GM21381 (cell line): Measurements from ENCODE around the gene BECN2.

Experiments
- ATAC-seq: cut with Tn5 transposase; IDR thresholded peaks from one replicate; pipeline ENCODE4 v1.9.1; 2021; ENCODE audit warnings: mild to moderate bottlenecking, moderate library complexity; ENCODE audit not compliant: unreplicated experiment

Gene BECN2, protein sequence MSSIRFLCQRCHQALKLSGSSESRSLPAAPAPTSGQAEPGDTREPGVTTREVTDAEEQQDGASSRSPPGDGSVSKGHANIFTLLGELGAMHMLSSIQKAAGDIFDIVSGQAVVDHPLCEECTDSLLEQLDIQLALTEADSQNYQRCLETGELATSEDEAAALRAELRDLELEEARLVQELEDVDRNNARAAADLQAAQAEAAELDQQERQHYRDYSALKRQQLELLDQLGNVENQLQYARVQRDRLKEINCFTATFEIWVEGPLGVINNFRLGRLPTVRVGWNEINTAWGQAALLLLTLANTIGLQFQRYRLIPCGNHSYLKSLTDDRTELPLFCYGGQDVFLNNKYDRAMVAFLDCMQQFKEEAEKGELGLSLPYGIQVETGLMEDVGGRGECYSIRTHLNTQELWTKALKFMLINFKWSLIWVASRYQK

DNA sequence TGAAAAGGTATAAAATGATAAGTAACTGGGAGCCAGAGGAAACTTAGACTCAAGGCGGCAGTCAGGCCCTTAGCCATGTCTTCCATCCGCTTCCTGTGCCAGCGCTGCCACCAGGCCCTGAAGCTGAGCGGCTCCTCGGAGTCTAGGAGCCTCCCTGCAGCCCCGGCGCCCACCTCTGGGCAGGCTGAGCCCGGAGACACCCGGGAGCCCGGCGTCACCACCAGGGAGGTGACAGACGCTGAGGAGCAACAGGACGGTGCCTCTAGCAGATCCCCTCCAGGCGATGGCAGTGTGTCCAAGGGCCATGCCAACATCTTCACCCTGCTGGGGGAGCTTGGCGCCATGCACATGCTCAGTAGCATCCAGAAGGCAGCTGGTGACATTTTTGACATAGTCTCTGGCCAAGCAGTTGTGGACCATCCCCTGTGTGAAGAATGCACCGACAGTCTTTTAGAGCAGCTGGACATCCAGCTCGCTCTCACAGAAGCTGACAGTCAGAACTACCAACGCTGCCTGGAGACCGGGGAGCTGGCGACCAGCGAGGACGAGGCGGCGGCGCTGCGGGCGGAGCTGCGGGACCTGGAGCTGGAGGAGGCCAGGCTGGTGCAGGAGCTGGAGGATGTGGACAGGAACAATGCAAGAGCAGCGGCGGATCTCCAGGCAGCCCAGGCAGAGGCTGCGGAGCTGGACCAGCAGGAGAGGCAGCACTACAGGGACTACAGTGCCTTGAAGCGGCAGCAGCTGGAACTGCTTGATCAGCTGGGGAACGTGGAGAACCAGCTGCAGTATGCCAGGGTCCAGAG, at the start of gene BECN2:
TSS of gene BECN2 (plus strand) at position 76 of the 803 bp plus-strand sequence. CDS start at position 76, 0 bp downstream.
- no peak for ATAC-seq

DNA sequence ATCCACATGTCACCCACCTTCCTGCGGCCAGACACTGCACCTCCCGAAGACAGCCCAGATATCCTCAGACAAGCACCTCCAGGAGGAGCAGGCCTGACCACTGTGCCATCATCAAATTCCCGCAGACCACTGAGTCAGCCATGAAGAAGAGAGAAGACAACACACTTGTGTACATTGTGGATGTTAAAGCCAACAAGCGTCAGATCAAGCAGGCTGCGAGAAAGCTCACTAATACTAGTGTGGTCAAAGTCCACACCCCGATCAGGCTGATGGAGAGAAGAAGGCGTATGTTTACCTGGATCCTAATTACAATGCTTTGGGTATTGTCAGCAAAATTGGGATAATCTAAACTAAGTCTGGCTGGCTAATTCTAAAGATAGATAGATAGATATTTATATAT, 41.4 kb upstream of the BECN2 start:
- no peak for ATAC-seq

DNA sequence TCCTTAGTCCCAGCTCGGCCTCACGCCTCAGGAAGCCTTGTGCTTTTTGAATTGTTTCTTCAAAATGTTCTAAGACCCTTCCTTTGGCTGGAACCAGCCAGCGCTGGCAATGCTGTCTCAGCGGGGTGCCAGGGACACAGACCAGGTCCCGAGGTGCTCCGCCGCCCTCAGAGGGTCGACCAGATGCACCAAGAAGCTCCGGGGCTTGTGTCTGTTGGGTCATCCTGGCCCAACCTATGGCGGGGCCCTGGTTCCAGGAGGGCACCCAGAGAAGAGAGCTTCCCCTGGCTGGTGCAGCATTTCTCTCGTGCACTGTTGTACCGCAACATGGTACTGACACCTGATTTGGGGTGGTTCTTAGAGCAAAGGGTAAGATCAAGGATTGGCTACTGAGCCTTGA, 40.1 kb upstream of the BECN2 start:
- ATAC-seq, result no peak

DNA sequence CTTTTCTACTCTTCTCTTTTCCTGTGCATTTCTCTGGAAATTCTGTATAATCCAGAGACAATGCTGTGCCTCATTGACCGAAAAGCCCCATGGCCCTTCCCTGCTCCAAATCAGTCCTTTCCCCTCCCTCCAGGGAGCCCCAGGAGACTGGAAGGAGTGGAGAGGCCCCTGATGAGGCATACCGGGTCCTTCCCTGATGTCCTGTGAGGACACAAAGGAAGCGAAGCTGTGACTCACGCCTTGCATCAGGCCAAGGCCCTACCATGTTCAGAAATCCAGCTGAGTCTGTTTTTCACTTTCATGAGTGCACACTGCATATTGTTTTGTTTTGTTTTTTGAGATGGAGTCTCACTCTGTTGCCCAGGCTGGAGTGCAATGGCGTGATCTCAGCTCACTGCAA, 38.7 kb upstream of the BECN2 start:
- ATAC-seq, result no peak

DNA sequence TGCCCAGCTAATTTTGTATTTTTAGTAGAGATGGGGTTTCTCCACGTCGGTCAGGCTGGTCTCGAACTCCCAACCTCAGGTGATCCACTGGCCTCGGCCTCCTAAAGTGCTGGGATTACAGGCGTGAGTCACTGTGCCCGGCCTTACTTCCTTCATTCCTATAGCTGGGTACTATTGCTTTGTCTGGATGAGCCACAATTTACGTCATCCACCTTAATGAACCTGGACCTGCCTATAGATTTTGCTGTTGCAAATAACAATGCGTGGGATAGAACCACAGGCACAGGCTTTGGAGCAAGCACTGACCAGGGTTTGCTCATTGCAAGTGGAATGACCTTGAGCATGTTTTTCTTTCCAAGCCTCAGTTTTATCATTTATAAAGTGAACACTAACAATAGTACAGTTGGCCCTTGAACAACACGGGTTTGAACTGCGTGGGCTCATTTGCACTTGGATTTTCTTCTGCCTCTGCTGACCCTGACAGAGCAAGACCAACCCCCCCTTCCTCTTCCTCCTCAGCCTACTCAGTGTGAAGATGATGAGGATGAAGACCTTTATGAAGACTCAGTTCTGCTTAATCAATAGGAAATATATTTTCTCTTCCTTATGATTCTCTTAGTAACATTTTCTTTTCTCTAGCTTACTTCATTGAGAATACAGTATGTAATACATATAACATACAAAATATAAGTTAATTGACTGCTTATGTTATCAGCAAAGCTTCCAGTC, 33.3 kb upstream of the BECN2 start:
- ATAC-seq, result no peak

DNA sequence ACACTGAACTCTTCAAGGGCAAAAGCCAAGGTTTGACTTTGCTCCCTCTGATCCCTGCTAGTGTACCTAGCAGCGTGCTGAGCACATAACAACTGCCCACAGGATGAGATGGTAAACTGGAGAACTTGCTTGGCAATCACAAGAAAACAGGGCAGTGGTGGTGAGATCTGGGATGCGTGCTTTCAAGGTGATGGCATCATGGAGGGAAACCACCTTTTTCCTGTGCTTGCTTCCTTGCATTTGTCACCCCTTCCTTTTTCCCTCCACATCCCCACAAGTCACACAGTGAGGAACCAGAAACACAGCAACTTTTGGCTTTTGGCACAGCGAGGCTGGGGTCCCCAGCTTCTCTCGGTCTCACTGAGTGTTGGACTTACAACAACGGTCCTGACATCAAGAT, 31.4 kb upstream of the BECN2 start:
- no peak for ATAC-seq

DNA sequence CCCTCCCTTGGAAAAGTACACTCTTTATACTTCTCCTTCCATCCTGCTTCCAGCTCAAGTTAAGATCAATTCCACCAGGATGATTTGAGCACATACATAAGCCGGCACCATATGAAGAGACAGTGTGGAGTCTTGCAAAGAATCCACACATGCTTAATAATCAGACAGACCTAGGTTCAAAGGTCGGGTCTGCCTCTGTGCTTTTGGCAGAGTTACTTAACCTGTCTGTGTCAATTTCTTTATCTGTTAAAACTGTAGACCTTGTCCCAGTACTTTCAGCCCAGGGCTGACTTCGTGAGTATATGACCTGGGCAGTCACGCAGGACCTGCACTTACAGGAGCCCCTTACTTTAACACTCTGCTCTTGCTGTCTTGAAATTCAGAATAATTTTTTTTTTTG, 30.2 kb upstream of the BECN2 start:
- no peak for ATAC-seq

DNA sequence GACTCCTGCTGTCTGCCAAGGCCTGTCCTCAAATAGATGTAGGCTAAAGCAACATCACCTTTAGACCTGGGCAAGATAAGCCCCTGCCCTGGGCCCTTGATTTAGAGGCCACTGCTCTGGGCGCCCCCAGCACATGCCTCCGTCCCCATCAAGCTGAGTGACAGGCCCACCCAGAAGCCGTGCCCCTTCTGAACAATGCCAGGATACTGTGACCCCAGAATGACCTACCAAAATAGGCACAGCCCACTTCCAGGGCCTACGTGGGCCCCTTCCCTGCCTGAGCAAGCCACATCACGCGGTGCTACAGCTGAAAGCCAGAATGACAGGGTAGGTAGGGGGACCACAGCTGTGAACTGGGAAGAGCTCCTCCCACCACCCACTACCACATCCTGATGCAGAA, 24.7 kb upstream of the BECN2 start:
- no peak for ATAC-seq

DNA sequence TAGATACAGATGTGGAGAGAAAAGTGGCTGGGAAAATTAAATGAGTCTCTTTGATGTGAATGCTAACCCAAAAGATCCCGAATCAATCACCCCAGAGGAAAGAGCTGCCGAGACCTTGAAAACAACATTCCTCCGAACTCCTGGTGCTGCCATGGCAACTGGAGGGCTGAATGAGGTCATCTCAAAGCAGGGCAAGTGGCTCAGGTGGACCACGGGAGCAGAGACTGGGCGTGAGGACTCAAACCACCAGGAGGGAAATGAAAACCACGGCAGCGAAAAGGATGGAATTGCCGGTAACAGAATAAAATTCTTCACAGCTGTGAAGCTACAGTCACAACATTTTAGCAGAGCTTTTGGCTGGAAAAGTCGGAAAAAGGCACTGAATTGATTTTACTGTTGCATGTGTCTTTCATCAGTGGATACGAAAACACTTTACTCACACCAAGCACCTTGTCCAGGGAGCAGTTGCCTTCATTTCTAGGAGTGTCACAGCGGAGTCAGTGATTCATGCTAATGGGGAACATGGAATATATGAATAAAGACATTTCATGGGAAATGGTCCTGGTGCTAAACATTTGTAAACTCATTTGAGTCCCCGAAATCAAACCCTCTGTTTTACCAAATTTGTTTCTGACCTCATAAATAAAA, 23.2 kb upstream of the BECN2 start:
- no peak for ATAC-seq

DNA sequence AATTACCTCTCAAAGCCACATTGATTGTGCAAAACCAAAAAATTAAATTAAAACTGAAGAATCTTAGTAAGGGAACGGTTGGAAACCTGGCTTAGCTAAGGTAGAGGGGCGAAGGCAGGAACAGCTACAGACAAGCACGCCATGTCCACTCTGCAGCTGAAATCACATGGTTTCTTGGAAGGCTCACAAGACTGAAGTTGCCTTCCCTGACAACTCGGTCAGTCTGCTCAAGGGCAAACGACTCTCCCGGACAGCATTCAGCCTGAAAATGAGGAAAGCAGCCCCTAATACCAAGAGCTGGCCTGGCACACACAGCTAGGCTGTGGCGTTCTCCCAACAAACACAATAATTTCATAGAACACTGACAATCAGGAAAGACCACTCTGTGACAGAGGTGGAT, 22.7 kb upstream of the BECN2 start:
- no peak for ATAC-seq

DNA sequence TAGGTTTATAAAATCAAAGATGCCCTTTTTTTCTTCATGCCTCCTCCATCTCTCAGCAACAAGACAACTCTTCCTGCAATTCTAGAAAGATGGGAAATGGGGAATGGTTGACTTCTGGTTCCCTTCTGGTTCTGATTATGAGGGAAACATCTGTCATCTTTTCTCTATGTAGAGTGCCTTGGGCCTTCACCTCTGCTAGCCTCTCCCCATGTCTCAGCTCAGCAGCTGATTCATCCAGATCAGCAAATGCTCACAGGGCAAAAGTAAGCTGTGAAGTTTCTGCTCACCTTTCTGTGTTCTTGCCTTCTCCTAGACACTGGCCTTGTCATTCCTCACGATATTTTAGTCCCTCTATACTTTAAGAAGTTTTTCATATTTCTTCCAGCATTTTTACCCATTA, 17.8 kb upstream of the BECN2 start:
- no peak for ATAC-seq

DNA sequence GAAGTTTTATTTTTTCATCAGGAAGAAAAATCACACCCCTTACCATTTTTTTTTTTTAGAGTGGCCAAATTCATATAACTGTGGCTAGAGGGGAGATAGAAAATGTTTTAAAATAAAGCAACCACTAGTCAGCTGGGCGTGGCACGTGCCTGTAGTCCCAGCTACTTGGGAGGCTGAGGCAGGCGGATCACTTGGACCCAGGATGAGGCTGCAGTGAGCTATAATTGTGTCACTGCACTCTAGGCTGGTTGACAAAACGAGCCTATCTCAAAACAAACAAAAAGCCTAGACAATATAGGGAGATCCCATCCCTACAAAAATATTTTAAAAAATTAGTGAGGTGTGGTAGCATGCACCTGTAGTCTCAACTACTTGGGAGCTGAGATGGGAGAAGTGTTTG, 14.8 kb upstream of the BECN2 start:
- no peak for ATAC-seq

DNA sequence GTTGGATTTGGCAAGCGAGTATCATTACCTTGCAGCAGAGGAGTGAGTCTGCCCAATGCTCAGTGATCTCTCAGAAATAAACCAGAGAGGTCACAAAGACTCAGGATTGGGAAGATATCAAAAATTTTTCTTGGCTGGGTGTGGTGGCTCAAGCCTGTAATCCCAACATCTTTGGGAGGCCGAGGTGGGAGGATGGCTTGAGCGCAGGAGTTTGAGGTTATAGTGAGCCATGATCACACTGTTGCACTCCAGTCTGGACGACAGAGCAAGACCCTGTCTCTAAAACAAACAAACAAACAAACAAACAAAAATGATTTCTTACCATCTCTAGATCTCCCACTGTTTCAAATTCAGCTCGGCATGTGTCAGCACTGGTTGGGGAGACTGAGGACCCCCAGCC, 13.3 kb upstream of the BECN2 start:
- no peak for ATAC-seq

DNA sequence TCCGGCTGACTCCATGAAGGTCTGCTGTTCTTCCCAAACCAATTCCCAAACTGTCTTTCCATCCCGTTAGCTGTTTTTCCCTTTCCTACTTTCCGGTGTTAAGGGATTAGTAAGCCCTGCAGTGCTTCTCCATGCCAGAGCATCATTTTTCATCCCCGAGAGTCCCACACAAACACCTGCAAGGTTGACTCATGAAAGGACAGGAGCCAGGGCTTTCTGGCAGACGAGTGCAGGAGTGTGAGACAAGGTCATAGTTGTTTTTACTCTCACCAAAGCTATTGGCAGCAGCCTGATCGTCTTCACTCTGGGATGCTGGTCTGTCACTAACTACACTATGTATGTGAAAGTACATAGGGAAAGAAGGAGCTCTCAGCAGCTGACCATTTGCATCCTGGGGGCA, 10.2 kb upstream of the BECN2 start:
- no peak for ATAC-seq

DNA sequence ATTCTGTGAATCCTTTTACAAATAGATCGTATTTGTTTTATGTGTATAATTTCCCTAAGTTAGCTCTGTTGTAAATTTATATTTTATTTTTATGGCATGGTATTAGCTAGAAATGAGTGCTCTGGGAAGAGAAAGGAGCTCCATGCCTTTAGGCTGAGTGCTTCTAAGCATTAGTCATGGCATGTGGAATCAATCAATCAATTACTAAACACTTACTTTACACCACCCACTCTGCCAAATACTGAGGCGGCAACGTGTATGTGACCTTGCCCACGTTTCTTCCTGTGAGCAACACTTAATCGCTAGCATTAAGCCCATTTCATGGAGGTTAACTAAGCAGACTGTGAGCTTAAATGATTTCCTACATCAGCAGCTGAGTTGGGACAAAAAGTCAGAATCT, 7.2 kb upstream of the BECN2 start:
- no peak for ATAC-seq

DNA sequence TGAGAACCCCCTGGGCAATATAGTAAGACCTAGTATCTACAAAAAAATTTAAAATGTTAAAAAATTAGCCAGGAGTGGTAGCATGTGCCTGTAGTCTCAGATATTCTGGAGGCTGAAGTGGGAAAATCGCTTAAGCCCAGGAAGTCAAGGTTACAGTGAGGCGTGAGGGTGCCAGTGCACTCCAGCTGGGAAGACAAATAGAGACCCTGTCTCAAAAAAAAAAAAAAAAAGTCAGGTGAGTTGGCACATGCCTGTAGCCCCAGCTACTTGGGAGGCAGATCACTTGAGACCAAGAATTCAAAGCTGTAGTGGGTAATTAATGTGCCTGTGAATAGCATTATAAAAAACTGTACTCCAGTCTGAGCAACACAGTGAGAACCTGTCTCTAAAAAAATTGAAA, 4.6 kb downstream of the BECN2 start:
- no peak for ATAC-seq

DNA sequence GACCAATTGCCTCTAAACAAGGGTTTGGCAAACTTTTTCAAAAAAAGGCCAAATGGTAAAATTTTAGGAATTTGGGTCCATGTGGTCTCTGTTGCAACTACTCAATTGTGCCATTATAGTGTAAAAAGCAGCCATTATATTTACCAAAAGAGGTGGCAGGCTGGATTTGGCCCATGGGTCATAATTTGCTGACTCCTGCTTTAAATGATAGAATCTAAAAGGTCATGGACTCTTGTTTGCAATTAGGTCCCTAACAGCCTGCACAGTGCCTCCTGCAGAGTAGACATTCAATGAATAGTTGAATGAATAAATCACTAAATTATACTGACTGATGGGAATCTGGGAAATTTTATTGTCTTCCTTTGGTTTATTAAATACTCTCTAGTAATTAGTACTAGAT, 6.2 kb downstream of the BECN2 start:
- ATAC-seq, result no peak

DNA sequence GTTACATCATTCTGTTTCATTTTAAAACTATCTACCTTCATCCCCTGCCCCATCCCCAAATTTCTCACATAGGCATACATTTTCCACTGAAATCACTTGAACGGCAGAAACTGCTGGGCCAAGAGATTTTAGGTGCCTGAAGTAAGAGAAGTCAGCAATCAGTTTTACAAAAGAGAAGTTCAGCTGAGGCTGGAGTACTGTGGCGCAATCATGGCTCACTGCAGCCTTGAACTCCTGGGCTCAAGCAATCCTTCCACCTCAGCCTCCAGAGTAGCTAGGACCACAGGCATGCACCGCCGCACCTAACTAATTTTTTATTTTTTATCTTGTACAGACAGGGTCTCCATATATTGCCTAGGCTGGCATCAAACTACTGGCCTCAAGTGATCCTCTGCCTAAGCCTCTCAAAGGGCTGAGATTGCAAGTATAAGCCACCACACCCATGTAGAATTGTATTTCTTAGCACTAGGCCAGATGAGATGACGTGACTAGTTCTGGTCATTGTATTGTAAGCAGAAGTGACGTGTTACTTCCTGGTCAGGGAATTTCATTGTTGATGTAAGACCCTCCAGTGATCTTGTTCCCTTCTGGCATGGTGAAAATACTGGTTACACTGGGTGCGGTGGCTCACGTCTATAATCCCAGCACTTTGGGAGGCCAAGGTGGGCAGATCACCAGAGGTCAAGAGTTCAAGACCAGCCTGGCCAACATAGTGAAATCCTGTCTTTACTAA, 7.1 kb downstream of the BECN2 start:
- ATAC-seq, result no peak

DNA sequence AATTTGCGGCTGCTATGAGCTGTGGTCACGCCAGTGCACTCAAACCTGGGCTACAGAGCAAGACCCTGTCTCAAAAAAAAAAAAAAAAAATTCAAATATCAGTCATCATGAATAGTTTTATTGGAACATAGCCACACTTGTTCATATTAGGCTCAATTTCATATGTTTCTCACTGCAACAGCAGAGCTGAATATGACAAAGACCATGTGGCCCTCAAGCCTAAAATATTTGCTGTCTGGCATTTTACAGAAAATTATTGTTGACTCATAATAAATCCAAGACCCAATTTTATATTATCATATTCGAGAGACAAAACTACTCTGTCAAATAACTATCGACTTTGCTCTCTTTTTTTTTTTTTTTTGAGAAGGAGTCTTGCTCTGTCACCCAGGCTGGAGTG, 11.0 kb downstream of the BECN2 start:
- ATAC-seq, result no peak

DNA sequence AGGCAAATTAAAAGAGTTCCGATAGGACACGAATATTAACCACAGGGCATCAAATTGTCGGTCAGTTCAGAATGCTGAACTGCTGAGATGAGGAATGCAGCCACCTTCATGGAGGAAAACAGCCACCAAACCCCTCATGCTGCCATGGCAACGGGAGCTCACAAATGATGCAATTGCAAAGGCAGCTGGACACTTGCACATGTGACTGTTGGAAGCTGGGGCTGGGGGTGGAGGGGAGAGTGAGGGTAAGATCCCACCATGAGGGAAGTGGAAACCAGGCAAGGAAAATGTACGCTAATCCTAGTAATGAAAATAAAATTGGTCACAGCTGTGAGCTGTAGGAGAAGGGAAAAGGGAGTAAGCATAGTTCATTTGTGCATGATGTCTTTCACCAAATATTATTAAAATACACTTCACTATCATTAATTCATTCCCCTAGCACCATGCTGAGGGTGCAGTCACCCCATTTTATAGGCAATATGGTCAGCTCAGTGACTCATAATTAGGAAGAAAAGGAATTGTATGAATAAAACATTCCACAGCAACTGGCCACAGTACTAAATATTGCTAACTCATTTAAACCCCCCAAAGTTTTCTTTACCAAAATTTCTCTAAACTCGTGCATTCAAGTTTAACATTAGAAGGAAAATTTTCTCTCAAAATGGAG, 15.3 kb downstream of the BECN2 start:
- ATAC-seq, result no peak
